Neural progenitor cell (in vitro differentiated cells): ENCODE measurements around the gene MYO7B. TPM values are rescaled to one million over a fixed set of nuclear protein-coding genes. Genes with fewer than 3 reads are reported as not detected.

Experiments
- DNase-seq: peaks from one replicate; pipeline ENCODE4 v3.0.0-alpha.2; 2016; ENCODE audit warnings: low spot score
- H2AFZ ChIP-seq: fragments of 200-600 bp; sonication (generic); replicated peaks from 2 replicates; pipeline ENCODE4 v1.6.1; 2016; ENCODE audit warnings: antibody characterized with exemption
- H3F3A ChIP-seq: fragments of 200-600 bp; sonication (generic); 2 replicates; pipeline ENCODE4 v1.6.1; 2016; ENCODE audit warnings: antibody characterized with exemption, low read depth
- H3K27ac ChIP-seq: fragments of 200-600 bp; sonication (generic); 2 replicates; pipeline ENCODE4 v1.5.1; 2016; ENCODE audit warnings: mild to moderate bottlenecking
- H3K27me3 ChIP-seq: fragments of 200-600 bp; sonication (generic); 2 replicates; pipeline ENCODE4 v1.6.1; 2016; ENCODE audit warnings: mild to moderate bottlenecking, moderate library complexity
- H3K36me3 ChIP-seq: fragments of 200-600 bp; sonication (generic); 2 replicates; pipeline ENCODE4 v1.5.1; 2016
- H3K4me1 ChIP-seq: fragments of 200-600 bp; sonication (generic); 2 replicates; pipeline ENCODE4 v1.6.1; 2016; ENCODE audit warnings: mixed run types
- H3K4me2 ChIP-seq: fragments of 200-600 bp; sonication (generic); 2 replicates; pipeline ENCODE4 v1.6.1; 2016
- H3K4me3 ChIP-seq: fragments of 200-600 bp; sonication (generic); 2 replicates; pipeline ENCODE4 v1.5.1; 2016
- H3K79me2 ChIP-seq: fragments of 200-600 bp; sonication (generic); 2 replicates; pipeline ENCODE4 v1.6.1; 2016; ENCODE audit warnings: low read depth
- H3K9ac ChIP-seq: fragments of 200-600 bp; sonication (generic); 2 replicates; pipeline ENCODE4 v1.6.1; 2016
- H3K9me3 ChIP-seq: fragments of 200-600 bp; sonication (generic); 2 replicates; pipeline ENCODE4 v1.5.1; 2016; ENCODE audit warnings: low read depth
- H4K20me1 ChIP-seq: fragments of 200-600 bp; sonication (generic); 2 replicates; pipeline ENCODE4 v1.6.1; 2016; ENCODE audit warnings: low read depth
- H3K27ac Mint-ChIP-seq: 3 replicates; pipeline ENCODE4 v1.8.0; 2021; ENCODE audit warnings: mixed read lengths
- H3K27me3 Mint-ChIP-seq: 2 replicates; pipeline ENCODE4 v1.8.0; 2022; ENCODE audit warnings: low read depth, mild to moderate bottlenecking, inconsistent platforms, moderate library complexity, mixed read lengths; ENCODE audit not compliant: insufficient read depth
- H3K36me3 Mint-ChIP-seq: 3 replicates; pipeline ENCODE4 v1.8.0; 2021; ENCODE audit warnings: mixed read lengths
- H3K4me1 Mint-ChIP-seq: 3 replicates; pipeline ENCODE4 v1.8.0; 2021; ENCODE audit warnings: mixed read lengths
- H3K4me3 Mint-ChIP-seq: 3 replicates; pipeline ENCODE4 v1.8.0; 2021; ENCODE audit warnings: mild to moderate bottlenecking, moderate library complexity, mixed read lengths
- H3K9me3 Mint-ChIP-seq: 3 replicates; pipeline ENCODE4 v1.8.0; 2020; ENCODE audit warnings: mixed read lengths
- EZH2 ChIP-seq: fragments of 200-600 bp; sonication (generic); IDR thresholded peaks from 2 replicates; pipeline ENCODE4 v1.6.1; 2017; ENCODE audit warnings: antibody characterized with exemption, mild to moderate bottlenecking, moderate library complexity
- EZH2phosphoT487 ChIP-seq: fragments of 200-600 bp; sonication (generic); IDR thresholded peaks from 2 replicates; pipeline ENCODE4 v1.6.1; 2017; ENCODE audit warnings: antibody characterized with exemption
- total RNA-seq: library from RNA; depleted of rRNA; stranded (reverse); fragments of >200 nt; gene quantifications from 2 replicates; pipeline ENCODE4 v1.2.3, GENCODE V29; 2015; ENCODE audit warnings: low replicate concordance
- TF ChIP-seq, protein P1 (sequence below): fragments of 200-600 bp; sonication (generic); IDR thresholded peaks from 2 replicates; pipeline ENCODE4 v1.5.1; 2017; ENCODE audit warnings: antibody characterized with exemption, mild to moderate bottlenecking

Gene MYO7B
- total RNA-seq, 1 donor from 2014 or later = not detected

DNA sequence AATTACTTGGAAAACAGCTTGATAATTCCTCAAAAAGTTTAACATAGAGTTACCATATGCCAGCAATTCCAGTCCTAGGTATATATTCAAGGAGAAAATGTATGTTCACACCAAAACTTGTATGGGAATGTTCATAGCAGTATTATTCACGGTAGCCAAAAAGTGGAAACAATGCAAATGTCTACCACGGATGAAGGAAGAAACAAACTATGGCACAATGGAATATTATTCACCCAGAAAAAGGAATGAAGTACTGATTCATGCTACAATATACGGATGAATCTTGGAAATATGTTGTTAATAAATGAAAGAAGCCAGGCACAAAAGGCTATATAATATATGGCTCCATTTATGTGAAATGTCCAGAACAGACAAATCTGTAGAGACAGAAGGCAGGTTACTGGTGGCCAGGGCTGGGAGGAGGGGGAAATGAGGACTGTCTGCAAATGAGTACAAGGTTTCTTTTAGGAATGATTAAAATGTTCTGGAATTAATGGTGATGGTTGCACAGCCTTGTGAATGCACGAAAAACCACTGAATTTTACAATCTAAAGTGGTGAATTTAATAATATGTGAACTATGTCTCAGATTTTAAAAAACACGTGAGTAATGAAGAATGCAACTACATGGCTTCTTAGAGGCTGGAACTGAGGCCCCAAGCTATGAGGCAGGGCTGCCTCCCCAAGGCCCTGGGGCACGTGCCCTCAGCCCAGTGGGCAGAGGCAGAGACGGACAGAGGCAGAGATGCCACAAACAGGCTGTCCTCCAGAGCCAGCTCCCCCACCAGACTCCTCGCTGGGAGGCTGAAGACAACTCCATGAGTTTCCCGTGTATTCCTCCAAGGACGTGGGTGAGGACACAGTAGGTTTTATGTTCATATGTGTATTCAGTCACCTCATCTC, 134.8 kb downstream of the MYO7B start:
- no peak overlapping the region for H3K27ac ChIP-seq
- no peaks in the 10 kb centered on the region for H3K9me3 ChIP-seq
- H3K4me2 ChIP-seq = no peak overlapping the region
- H3K4me1 ChIP-seq = peaks cover 3% of the 10 kb centered on the region
- Mint-ChIP-seq H3K4me3 (no peak overlapping the region), H3K9me3 (peaks cover 18% of the 10 kb centered on the region), H3K36me3 (no peaks in the 10 kb centered on the region), H3K4me1 (peaks cover 3% of the 10 kb centered on the region), H3K27me3 (peaks cover 22% of the 10 kb centered on the region), H3K27ac (no peak overlapping the region)
- no peak overlapping the region for H3K4me3 ChIP-seq
- no peaks in the 10 kb centered on the region for H3K36me3 ChIP-seq
- H3K9ac ChIP-seq = no peak overlapping the region
- no peak overlapping the region for H2AFZ ChIP-seq
- no peak for DNase-seq
- H3F3A ChIP-seq = no peaks in the 10 kb centered on the region
- peaks cover 12% of the 10 kb centered on the region for H4K20me1 ChIP-seq
- peaks cover 65% of the 10 kb centered on the region for H3K27me3 ChIP-seq
- H3K79me2 ChIP-seq = no peaks in the 10 kb centered on the region
- TF ChIP-seq, protein P1, sequence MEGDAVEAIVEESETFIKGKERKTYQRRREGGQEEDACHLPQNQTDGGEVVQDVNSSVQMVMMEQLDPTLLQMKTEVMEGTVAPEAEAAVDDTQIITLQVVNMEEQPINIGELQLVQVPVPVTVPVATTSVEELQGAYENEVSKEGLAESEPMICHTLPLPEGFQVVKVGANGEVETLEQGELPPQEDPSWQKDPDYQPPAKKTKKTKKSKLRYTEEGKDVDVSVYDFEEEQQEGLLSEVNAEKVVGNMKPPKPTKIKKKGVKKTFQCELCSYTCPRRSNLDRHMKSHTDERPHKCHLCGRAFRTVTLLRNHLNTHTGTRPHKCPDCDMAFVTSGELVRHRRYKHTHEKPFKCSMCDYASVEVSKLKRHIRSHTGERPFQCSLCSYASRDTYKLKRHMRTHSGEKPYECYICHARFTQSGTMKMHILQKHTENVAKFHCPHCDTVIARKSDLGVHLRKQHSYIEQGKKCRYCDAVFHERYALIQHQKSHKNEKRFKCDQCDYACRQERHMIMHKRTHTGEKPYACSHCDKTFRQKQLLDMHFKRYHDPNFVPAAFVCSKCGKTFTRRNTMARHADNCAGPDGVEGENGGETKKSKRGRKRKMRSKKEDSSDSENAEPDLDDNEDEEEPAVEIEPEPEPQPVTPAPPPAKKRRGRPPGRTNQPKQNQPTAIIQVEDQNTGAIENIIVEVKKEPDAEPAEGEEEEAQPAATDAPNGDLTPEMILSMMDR = no peak
- no peak for TF ChIP-seq EZH2
- TF ChIP-seq EZH2phosphoT487 = no peak

DNA sequence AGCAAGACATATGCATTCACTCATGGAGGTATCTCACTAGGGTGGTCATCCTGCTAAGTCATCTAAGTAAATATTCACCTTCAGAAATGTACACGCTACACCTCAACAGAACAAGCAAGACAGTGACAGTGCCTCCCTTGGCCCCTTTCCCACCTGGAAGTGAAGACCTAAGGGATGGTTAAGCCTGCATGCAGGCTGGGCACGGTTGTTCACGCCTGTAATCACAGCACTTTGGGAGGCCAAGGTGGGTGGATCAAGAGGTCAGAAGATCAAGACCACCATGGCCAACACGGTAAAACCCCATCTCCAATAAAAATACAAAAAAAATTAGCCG, 135.4 kb downstream of the MYO7B start:
- TF ChIP-seq EZH2 (no peak), EZH2phosphoT487 (no peak)
- TF ChIP-seq, protein P1 = no peak
- no peaks in the 10 kb centered on the region for H3K79me2 ChIP-seq

DNA sequence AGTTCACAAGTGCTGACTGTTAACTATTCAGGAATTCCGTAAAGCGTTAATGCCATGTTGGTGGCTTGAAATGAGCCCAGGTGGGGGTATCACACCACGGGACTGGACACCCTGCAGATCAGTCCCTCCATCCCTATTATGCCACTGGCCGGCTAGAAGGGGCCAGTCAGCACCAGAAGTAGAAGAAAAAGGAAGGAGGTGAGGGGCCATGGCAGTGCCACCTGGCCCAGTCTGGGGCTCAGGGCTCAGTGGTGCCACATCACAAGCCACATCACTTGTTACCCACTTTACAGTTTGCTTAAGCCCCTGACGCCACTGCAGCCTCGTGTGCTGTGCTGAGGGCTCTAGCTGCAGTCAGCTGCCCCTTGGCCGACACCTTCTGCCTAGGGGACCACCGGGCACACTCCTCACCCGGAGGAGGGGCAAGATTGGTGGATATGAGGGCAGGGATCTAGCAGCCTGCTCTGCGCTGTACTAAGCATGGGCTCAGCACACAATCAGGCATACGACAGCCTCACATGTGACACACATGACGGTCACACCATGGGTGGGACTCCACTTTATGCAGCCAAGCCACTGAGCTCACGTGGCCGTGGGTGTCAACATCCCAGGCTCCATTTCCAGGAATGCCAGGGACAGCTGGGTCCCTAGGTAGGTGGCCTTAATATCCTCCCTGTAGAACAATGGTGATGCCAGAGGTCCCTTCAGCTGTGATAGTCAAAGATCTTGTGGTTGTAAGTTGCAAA, 136.2 kb downstream of the MYO7B start:
- Mint-ChIP-seq H3K27ac (no peak overlapping the region), H3K27me3 (peaks cover 26% of the 10 kb centered on the region), H3K4me1 (peaks cover 11% of the 10 kb centered on the region), H3K36me3 (no peaks in the 10 kb centered on the region), H3K4me3 (no peak overlapping the region), H3K9me3 (peaks cover 15% of the 10 kb centered on the region)
- TF ChIP-seq, protein P1 = no peak
- no peak for TF ChIP-seq EZH2phosphoT487
- no peak for TF ChIP-seq EZH2
- Histone ChIP-seq H3K9me3 (no peaks in the 10 kb centered on the region), H2AFZ (no peak overlapping the region), H3K4me1 (peaks cover 7% of the 10 kb centered on the region), H3K27me3 (peaks cover 65% of the 10 kb centered on the region), H3K79me2 (no peaks in the 10 kb centered on the region), H3F3A (no peaks in the 10 kb centered on the region), H3K36me3 (no peaks in the 10 kb centered on the region), H3K4me3 (no peak overlapping the region), H4K20me1 (peaks cover 12% of the 10 kb centered on the region), H3K27ac (no peak overlapping the region), H3K4me2 (no peak overlapping the region), H3K9ac (no peak overlapping the region)
- DNase-seq = no peak

More for the DNA sequence above, 135.4 kb downstream of the MYO7B start:
- Histone ChIP-seq H3K27ac (no peak overlapping the region), H3K36me3 (no peaks in the 10 kb centered on the region), H3K9me3 (no peaks in the 10 kb centered on the region), H3F3A (no peaks in the 10 kb centered on the region), H3K4me3 (no peak overlapping the region), H4K20me1 (peaks cover 12% of the 10 kb centered on the region), H2AFZ (no peak overlapping the region), H3K4me1 (peaks cover 5% of the 10 kb centered on the region), H3K4me2 (no peak overlapping the region), H3K9ac (no peak overlapping the region), H3K27me3 (peaks cover 65% of the 10 kb centered on the region)
- Mint-ChIP-seq H3K4me1 (peaks cover 6% of the 10 kb centered on the region), H3K27me3 (peaks cover 21% of the 10 kb centered on the region), H3K36me3 (no peaks in the 10 kb centered on the region), H3K4me3 (no peak overlapping the region), H3K27ac (no peak overlapping the region), H3K9me3 (peaks cover 18% of the 10 kb centered on the region)
- no peak for DNase-seq
